Measurements from ENCODE around the gene CHST7.

DNA sequence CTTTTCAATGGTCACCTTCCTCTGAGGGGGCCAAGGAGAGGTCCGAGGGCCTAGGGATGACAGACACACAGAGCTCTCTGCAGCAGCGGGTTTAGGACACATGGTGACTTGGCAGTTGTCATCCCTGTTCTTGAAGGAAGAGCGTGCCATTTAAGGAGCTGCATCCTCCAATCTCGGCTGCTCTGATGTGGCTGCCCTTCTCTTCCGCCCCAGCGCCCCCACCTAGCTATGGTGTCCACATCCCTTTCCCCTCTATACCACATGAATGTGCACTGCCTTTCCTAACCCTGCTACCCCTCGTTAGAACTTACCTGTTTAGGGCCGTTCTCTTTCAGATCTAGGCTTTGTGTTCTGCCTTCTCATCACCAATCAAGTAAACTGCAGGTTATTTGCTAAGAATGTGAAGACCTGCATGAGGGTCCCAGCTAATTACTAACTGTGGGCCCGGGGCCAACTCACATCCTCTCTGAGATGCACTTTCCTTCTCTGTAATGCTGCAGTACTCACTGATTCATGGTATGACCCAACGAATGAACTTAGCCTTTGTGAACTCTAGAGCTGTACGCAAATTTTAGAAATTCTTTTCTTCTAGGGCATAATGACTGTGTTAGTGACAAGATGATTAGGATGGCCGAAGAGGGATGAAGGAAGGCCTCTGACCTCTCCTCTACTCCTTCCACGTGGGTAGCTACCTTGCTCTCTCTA is 38.2 kb downstream of the CHST7 start:
- TF ChIP-seq, protein P1, sequence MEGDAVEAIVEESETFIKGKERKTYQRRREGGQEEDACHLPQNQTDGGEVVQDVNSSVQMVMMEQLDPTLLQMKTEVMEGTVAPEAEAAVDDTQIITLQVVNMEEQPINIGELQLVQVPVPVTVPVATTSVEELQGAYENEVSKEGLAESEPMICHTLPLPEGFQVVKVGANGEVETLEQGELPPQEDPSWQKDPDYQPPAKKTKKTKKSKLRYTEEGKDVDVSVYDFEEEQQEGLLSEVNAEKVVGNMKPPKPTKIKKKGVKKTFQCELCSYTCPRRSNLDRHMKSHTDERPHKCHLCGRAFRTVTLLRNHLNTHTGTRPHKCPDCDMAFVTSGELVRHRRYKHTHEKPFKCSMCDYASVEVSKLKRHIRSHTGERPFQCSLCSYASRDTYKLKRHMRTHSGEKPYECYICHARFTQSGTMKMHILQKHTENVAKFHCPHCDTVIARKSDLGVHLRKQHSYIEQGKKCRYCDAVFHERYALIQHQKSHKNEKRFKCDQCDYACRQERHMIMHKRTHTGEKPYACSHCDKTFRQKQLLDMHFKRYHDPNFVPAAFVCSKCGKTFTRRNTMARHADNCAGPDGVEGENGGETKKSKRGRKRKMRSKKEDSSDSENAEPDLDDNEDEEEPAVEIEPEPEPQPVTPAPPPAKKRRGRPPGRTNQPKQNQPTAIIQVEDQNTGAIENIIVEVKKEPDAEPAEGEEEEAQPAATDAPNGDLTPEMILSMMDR (IDR thresholded peaks at IDR 0.05): no peak
- TF ChIP-seq POLR2A (IDR thresholded peaks at IDR 0.05): no peak

All from ovary (tissue), 3 donors.